GM19328 (cell line): ENCODE data around the gene SLC8B1.
"Not testable (repeated sequence)": the region's sequence is repeated elsewhere in the genome, so short reads cannot be mapped to it uniquely, and the experiment has no call there.

ENCODE experiments used
- ATAC-seq: cut with Tn5 transposase; IDR thresholded peaks from one replicate; pipeline ENCODE4 v1.9.1; 2021; ENCODE audit warnings: mild to moderate bottlenecking, moderate library complexity; ENCODE audit not compliant: unreplicated experiment

Gene SLC8B1

GRCh38 chr12:113358381-113359132, 23.6 kb upstream of the SLC8B1 start, which contains the start of gene PLBD2:
Gene PLBD2, plus strand, starts transcription at chr12:113358587. Its CDS starts 14 bp downstream, at chr12:113358601.
- peak; percentile 94 for ATAC-seq

DNA sequence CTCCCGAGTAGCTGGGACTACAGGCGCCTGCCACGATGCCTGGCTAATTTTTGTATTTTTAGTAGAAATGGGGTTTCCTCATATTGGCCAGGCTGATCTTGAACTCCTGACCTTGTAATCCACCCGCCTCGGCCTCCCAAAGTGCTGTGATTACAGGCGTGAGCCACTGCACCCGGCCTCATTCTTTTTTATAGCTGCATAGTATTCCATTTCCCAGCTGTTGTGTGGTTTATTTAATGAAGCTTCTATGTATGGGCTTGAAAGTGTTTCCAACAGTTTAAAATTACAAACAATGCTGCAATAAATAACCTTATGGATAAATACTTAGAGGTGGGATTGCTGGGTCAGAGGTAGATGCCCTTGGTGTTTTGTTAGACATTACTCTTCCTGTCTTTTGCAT, 19.3 kb upstream of the SLC8B1 start:
- not testable (repeated sequence) for ATAC-seq

GRCh38 chr12:113351089-113351488, 16.2 kb upstream of the SLC8B1 start:
- no peak for ATAC-seq

GRCh38 chr12:113348849-113349536, 14.1 kb upstream of the SLC8B1 start:
- no peak for ATAC-seq

- ATAC-seq, result no peak
Observed at GRCh38 chr12:113347892-113348291, 13.0 kb upstream of the SLC8B1 start.

GRCh38 chr12:113347107-113347506, 12.2 kb upstream of the SLC8B1 start:
- no peak for ATAC-seq

DNA sequence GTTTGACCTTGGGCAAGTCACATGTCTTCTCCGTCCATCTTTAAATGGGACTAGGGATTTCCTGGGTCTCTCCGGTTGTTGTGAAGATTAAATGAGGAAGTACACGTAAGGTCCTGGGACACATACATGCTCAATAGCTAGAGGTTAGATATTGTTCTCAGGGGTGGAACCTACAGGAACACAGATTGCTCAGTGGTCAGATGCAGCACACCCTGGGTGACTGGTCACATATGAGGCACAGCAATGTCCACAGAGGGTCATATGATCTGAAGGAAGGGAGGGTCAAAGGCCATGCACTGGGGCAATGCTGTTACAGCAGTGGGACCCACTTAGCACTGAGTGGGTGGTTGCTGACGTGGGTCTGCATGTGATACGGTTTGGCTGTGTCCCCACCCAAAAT, 11.4 kb upstream of the SLC8B1 start:
- ATAC-seq, result no peak

- no peak for ATAC-seq
Observed at GRCh38 chr12:113345318-113345717, 10.4 kb upstream of the SLC8B1 start.

DNA sequence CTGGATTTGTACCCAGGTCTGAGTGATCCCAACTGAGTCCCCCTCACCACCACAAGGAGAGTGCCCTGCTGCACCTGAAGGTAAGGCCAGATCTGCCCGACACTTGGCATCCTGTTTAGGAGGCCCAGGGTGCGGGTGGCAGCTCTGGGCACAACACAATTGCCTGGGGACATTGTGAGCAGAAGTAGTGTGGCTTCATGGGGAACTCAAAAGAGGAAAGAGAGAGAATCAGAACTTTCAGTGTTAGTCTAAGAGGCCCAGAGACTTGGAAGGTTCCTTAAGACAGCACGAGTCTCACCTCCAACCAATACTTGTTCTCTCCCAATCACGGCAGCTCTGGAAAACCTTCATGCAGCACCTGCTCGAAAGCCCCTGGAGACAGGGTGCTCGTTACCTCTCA, 6.6 kb upstream of the SLC8B1 start:
- ATAC-seq, result no peak

DNA sequence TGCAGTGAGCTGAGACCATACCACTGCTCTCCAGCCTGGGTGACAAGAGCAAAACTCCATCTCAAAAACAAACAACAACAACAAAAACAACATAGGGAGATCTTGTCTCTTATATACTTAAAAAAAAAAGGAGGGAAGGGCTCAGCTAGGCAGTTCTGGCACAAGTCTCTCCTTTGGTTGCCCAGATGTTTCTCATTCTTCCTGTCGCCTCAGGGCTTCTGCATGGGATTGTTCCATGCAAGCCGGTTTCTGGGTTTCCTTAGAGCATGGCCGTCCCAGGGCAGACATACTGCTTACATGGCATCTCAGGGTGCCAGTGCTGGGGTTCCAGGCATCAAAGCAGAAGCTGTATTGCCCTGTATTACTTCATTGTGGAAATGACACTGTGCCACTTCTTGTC, 5.2 kb upstream of the SLC8B1 start:
- ATAC-seq, result no peak

GRCh38 chr12:113339540-113339939, 4.6 kb upstream of the SLC8B1 start:
- ATAC-seq, result no peak

DNA sequence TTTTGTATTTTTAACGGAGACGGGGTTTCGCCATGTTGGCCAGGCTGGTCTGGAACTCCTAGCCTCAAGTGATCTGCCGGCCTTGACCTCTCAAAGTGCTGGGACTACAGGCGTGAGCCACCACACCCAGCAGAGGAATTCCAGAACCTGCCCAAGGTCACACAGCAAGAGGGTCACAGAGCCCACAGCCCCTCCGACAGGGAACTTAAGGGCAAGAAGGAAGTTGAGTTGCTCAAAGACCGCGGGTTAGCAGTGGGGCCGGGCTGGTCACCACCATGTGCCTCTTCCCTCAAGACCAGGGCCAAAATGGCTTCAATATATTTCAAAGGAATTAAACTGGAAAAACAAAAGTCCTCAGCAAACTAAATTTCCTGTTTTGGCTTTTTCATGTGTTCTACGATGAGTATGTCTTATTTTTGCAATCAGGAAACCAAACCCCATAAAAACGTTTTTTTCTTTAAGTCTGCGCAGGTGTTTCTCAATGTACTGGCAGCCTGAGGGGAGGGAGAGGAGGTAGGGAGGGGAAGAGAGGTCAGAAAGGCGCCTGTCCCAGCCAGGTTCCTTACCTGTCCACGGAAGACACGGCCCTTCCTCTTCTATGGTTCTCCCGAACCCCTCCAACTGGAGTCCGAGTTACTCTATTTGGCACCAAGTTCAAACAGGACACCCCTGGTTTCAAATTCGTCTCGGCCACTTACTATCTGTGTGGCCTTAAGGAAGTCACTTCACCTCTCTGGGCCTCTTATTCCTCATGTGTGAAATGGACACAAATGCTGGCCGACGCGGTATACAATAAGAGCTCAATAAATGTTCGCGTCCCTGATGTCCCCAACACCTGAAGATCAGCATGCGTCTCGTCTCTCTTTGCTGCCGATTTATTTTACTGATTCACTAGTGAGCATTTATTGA, 778 bp downstream of the SLC8B1 start:
- ATAC-seq, result no peak

DNA sequence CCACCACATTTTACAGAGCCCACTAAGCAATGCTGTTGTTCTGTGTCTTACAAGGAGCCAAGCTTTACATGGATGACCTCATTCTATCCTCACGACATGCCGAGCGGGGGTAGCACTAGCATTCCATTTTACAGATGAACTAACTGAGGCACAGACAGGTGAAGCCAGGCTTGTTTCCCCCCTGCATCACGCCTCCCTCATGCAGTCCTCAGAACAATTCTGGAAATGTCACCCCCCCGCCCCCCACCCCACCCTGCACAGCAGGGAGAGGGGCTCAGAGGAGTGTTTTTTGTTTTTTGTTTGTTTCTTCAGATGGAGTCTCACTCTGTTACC, 1.5 kb downstream of the SLC8B1 start:
- ATAC-seq, result no peak

GRCh38 chr12:113332688-113333417, 2.1 kb downstream of the SLC8B1 start:
- ATAC-seq, result no peak

DNA sequence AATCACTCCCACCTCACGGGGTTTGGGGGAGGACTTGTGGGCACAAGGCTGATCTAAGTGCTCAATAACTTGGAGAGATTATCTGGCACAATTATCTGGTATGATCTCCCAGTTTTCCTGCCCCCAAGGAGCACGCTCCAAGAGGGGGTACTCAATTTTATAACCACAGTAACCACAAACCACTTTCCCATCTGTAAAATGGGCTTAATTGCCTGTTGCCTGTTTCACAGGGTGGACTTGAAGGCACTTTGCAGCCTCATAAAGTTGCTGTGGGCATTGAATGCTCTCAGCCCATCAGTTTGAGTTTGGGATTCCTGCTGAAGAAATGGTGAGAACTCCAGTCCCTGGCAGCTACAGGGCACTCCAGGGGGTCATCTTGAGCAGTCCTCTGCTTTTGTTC, 4.4 kb downstream of the SLC8B1 start:
- no peak for ATAC-seq

DNA sequence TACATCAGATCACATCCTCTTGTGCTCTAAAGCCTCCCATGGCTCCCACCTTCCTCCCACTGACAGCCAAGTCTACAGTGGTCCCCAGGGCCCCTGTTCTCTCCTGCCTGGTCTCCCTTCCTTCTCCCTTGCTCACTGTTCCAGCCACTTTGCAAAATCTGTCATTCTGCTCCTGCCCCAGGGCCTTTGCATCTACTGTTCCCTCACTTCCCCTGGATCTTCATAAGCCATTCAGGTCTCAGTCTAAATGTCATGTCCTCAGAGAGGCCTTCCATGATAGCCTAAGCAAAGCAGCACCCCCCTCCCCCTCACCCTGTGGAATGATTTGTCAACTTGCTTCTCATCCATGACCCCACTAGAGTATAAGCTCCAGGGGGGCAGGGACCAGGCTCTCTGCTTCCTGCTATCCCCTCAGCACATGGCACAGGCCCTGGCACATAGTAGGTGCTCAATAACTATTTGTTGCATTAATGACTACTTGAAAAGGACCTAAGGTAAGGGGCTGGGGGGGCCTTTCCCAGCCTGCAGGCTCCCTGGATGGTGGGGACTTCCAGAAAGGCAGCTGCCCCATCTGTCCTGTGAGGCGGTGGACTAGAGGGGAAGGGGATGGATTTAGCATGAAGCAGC, 5.0 kb downstream of the SLC8B1 start:
- ATAC-seq, result no peak

- no peak for ATAC-seq
Observed at GRCh38 chr12:113329022-113329790, 5.7 kb downstream of the SLC8B1 start.

GRCh38 chr12:113328368-113328889, 6.5 kb downstream of the SLC8B1 start:
- ATAC-seq, result no peak

GRCh38 chr12:113326775-113327395, 8.0 kb downstream of the SLC8B1 start:
- ATAC-seq, result no peak
